HG02840 (cell line): ENCODE results near the gene UNC13A.
"Not testable (repeated sequence)": the region's sequence is repeated elsewhere in the genome, so short reads cannot be mapped to it uniquely, and the experiment has no call there.

ENCODE experiments used
- ATAC-seq: cut with Tn5 transposase; IDR thresholded peaks from one replicate; pipeline ENCODE4 v1.9.1; 2021; ENCODE audit warnings: mild to moderate bottlenecking, moderate library complexity, moderate number of reproducible peaks; ENCODE audit not compliant: unreplicated experiment, low FRiP score

UNC13A gene

GRCh38 chr19:17577457-17578097, 110.6 kb downstream of the UNC13A start:
- ATAC-seq: no peak

GRCh38 chr19:17576758-17577456, 111.2 kb downstream of the UNC13A start:
- ATAC-seq: no peak

DNA sequence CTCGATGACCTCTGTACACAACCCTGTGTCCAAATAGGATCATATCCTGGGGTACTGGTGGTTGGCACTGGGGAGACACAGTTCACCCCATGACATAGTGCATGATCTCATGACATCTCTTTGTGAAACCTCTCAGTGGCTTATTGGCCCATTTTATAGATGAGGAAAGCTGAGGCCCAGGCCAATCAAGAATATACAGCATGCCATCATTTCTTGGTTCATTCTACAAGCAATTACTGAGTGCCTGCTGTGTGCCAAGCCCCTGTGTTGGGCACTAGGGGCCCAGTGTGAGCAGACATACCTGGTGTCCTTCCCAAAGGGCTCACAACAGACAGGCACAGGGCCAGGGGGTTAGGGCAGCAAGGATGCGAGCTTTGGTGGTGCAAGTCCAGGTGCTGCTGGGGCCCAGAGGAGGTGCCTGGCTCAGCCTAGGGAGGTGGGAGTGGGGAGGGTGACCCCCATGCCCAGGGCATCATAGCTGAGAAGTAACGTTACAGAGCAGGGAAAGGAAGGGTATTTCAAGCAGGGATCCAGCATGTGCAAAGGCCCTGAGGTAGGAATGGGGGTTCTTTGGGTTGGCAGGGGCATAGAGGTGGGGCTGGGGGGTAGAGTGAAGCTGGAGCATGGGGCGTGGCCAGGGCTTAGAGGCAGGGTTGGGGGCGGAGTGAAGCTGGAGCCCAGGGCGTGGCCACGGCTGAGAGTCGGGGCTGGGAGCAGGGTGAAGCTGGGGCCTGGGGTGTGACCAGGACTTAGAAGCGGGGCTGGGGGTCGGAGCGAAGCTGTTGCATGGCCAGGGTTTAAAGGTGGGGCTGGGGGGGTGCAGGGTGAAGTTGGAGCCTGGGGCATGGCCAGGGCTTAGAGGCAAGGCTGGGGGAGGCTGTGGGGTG, 112.0 kb downstream of the UNC13A start:
- no peak for ATAC-seq

DNA sequence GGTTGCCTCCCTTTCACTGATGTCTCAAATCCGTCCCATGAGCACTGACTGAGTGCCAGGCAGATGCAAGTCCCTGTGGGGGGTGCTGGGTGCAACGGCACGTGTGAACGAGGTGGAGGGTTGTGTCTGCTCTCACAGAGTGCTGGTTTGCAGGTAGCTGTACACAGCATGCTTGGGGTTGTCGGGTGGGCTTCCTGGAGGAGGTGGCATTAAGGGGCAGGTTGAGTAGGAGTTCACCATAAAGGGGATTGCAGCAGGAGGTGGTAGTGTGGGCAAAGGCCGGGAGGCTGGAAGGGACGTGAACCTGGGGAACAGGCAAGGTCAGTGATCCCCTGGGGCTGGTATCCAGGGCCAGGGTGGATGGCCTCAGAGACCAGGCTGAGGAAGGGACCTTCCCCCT, 115.5 kb downstream of the UNC13A start:
- ATAC-seq: no peak

DNA sequence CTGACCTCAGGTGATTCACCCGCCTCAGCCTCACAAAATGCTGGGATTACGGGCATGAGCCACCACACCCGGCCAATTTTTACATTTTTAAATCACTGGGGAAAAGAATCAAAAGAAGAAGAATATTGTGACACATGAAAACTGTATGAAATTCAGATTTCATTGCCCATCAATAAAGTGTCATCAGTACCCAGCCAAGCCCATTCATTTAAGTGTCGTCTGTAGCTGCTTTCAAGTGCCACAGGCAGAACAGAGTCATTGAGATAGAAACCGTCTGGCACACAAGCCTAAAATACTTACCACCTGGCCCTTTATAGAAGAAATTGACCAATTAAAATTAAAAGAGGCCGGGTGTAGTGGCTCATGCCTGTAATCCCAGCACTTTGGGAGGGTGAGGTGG, 117.4 kb downstream of the UNC13A start:
- ATAC-seq: no peak

GRCh38 chr19:17570291-17570690, 117.9 kb downstream of the UNC13A start:
- not testable (repeated sequence) for ATAC-seq

- ATAC-seq: no peak
These were observed 120.2 kb downstream of the UNC13A start for GRCh38 chr19:17567940-17568339.

GRCh38 chr19:17565611-17566010, 122.5 kb downstream of the UNC13A start:
- no peak for ATAC-seq

DNA sequence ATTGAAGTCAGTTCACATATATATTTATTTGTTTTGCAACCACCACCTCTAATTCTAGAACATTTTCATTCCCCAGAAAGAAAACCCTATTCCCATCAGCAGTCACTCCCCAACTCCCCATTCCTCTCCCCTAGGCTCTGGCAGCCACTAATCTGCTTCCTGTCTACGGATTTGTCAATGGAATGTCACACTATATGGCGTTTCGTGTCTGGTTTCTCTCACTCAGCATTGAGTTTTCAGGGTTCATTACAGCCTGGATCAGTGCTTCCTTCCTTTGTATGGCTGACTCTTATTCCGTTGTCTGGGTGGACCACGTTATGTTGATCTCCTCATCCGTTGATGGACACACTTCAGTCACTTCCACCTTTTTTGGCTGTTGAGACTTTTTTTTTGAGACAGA, 123.4 kb downstream of the UNC13A start:
- no peak for ATAC-seq

- ATAC-seq: no peak
These were observed 125.6 kb downstream of the UNC13A start for GRCh38 chr19:17562561-17562960.

DNA sequence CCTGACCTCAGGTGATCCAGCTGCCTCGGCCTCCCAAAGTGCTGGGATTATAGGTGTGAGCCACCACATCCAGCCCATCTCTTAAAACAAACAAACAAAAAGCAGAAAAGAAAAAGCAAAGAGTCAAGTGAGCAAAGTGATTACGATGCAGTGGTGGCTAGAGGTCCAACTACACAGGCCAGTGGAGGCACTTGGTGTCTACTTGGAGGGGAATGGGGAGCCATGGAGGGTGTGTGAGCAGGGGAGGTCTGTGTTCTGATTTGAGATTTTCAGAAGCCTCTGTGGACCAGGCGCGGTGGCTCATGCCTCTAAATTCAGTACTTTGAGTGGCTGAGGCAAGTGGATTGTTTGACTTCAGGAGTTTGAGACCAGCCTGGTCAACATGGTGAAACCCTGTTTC, 126.1 kb downstream of the UNC13A start:
- ATAC-seq: no peak

GRCh38 chr19:17560205-17560595, 128.0 kb downstream of the UNC13A start:
- no peak for ATAC-seq

- no peak for ATAC-seq
These were observed 130.7 kb downstream of the UNC13A start for GRCh38 chr19:17557466-17557865.

DNA sequence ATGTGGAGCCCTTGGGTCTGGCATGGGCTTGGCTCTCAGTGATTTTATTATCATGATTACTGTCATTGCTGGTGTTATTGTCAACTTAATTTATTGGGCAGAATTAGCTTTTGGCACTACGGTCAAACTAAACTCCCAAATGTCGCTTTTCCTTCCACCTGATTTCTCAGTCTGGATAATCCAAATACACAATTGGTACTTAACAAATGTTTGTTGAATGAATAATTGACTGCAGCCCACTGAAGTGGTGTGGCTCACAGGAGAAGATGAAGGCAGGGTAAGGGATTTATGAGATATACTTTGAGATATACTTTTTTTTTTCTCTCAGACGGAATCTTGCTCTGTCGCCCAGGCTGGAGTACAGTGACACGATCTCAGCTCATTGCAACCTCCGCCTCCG, 131.2 kb downstream of the UNC13A start:
- ATAC-seq: no peak

DNA sequence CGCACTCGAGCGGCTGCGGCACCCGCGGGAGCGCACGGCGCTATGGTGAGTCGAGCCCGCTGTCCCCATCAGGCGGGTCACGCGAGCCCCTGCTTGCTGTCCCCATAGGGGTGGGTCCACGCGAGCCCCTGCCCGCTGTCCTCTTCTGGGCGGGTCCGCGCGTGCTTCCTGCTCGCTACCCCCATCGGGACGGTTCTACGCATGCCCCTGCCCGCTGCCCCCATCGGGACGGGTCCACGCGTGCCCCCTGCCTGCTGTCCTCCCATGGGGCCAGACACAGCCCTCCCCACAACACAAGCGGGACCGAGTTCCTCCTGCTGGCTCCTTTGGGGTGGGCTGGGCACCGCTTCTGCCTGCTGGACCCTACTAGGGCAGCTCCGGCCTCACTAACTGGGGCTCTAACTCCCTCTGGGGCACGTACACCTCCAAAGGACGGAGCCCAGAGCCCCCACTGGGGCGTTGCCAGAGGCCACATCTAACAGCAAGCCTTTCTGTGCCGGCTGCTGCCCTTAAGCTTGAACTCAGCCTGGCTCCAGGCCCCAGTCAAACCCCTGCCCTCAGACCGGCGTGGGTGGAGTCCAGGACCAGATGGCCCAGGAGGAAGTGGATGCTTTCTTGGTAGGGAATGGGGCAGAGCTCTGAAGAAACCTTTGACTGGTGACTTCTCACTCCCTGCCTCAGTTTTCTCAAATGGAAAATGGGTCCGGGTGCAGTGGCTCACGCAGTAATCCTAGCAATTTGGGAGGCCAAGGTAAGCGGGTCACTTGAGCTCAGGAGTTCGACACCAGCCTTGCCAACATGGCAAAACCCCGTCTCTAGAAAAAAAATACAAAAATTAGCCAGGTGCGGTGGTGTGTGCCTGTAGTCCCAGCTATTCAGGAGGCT, 132.0 kb downstream of the UNC13A start:
- ATAC-seq: peak; percentile 41

GRCh38 chr19:17555480-17555928, 132.7 kb downstream of the UNC13A start, which contains the start of gene COLGALT1:
Gene COLGALT1 (plus strand): TSS chr19:17555649. CDS start chr19:17555714, 65 bp downstream.
- ATAC-seq: peak; percentile 77

DNA sequence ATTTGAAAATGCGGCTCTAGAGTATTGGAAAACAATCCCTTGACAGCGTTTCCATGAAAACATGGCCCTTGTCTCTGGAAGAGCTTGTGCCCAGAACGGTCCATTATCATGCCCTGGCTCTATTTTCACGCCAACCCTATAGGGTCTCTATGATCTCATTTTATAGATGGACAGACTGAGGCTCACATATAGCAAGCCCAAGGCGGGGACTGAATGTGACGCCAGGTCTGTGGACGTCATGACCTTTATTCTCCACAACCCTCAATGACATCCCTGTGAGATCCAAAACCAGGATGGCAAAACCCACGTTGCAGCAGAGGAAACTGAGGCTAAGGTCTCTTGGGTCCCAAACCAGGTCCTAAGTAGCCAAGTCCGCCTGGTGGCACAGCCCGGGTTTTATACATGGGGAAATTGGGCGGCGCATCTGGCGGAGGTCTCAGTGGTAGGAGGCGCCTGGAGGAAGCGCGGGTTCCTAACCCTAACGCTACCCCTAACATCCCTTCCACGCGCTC, 133.1 kb downstream of the UNC13A start:
- no peak for ATAC-seq

DNA sequence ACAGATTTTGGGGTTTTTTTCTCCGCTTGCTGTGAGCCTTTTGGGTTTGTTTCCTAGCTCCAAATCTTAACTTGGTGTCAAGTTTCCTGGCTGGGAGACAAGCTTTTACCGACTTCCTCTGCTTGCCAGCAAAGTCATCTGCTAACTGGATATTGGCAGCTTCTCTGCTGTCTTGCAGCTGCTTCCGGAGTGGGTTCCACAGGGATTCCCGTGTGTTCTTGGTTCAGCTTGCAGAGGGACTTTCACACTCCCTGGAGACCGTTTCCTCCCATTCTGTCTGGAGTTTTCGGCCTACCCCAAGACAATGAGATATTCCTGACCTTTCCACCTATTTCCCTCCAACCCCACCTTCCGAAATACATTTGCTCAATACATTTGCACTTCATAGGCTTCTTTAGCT, 134.9 kb downstream of the UNC13A start:
- ATAC-seq: no peak

- ATAC-seq: not testable (repeated sequence)
These were observed 135.4 kb downstream of the UNC13A start for GRCh38 chr19:17552735-17553134.
